Sigmoid colon (tissue), 7 donors: ENCODE data around the gene ARHGEF10L. TPM values are rescaled to one million over a fixed set of nuclear protein-coding genes. Genes with fewer than 3 reads are reported as not detected.

Experiments
- DNase-seq: peaks from one replicate; pipeline ENCODE4 v3.0.0-alpha.2; 2019
- H3K27ac ChIP-seq, 4 donors: fragments of 200-600 bp; sonication (generic); one replicate each; pipeline ENCODE4 v1.5.1; 2016 to 2019; ENCODE audit warnings: mild to moderate bottlenecking in 1 of 4
- H3K27me3 ChIP-seq, 3 donors: fragments of 200-600 bp; sonication (generic); one replicate each; pipeline ENCODE4 v1.5.1; 2019; ENCODE audit warnings: mild to moderate bottlenecking in 1 of 3
- H3K36me3 ChIP-seq, 4 donors: fragments of 200-600 bp; sonication (generic); one replicate each; pipeline ENCODE4 v1.5.1; 2016 to 2019
- H3K4me1 ChIP-seq, 4 donors: fragments of 200-600 bp; sonication (generic); one replicate each; pipeline ENCODE4 v1.5.1; 2017 to 2019
- H3K4me3 ChIP-seq, 4 donors: fragments of 200-600 bp; sonication (generic); one replicate each; pipeline ENCODE4 v1.5.1; 2017 to 2019; ENCODE audit warnings: mild to moderate bottlenecking in 2 of 4, moderate library complexity in 1 of 4
- H3K9me3 ChIP-seq, 4 donors: fragments of 200-600 bp in 3 of 4; sonication (generic) in 3 of 4; one replicate each; pipeline versions ENCODE4 v1.5.1 to v1.6.1; 2013 to 2019
- EP300 ChIP-seq, 4 donors: sonication (generic); formaldehyde crosslinking; IDR thresholded peaks; one replicate each; pipeline ENCODE4 v1.6.1; 2017; ENCODE audit warnings: antibody characterized with exemption in 4 of 4
- POLR2A ChIP-seq, 2 donors: fragments of 450-650 bp; IDR thresholded peaks; one replicate each; pipeline ENCODE4 v1.6.1; 2016; ENCODE audit warnings: antibody characterized with exemption in 2 of 2, mild to moderate bottlenecking in 2 of 2, moderate library complexity in 2 of 2
- POLR2AphosphoS5 ChIP-seq, 4 donors: sonication (generic); formaldehyde crosslinking; IDR thresholded peaks; one replicate each; pipeline ENCODE4 v1.6.1; 2017; ENCODE audit warnings: antibody characterized with exemption in 4 of 4
- WGBS, 2 donors: extraction: QIAGEN DNeasy Blood & Tissue Kit; methylation state at CpG; one replicate each; pipeline ENCODE4 v1.1.7; 2013; 5-methylcytosine and 5-hydroxymethylcytosine counted together
- intact Hi-C: fragments of 100-400 bp; cut with DNase I; formaldehyde crosslinking; loops from one replicate; pipeline ENCODE4 v1.15.1; 2023
- polyA plus RNA-seq, 3 donors: library from polyadenylated mRNA; stranded (reverse); fragments of 200-250 nt; gene quantifications; one replicate each; pipeline ENCODE4 v1.2.3, GENCODE V29; 2013
- total RNA-seq, 4 donors: library from RNA; depleted of rRNA; stranded (reverse); fragments of >200 nt; gene quantifications; one replicate each; pipeline ENCODE4 v1.1.0, GENCODE V29; 2016
- TF ChIP-seq, protein P1 (sequence below), 4 experiments: fragments of 450-650 bp in 3 of 4; fragments of 200-600 bp in 1 of 4; IDR thresholded peaks; one replicate each; pipeline ENCODE4 v1.5.1; 2016 to 2019; ENCODE audit warnings: antibody characterized with exemption in 4 of 4, mild to moderate bottlenecking in 3 of 4, moderate library complexity in 2 of 4
- donor health status: healthy with polysubstance abuse.
- donor health status: Bipolar disorder and iron deficiency.
- donor health status: healthy.

Gene ARHGEF10L
- total and polyA plus RNA-seq, 7 donors, result 25.0 to 76.2 (median 33.0) TPM

DNA sequence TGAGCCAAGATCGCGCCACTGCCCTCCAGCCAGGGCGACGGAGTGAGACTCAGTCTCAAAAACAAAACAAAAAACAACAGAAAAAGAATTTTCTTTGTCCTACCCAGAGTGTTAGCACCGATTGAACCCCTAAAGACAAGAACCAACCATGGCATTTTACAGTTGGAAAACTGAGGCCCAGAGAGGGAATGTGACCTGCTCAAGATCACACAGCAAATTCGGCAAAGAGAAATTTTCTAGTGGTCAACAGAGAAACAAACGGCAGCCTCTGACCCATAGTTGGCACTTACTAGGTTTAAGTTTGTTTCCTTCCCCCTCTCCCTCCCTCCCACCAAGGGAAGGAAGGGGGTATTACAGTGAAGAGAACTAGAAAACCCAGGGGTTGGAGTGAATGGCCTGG is 195.1 kb downstream of the ARHGEF10L start:
- Histone ChIP-seq H3K4me1 (no peaks in the 10 kb centered on the region), H3K4me3 (no peak overlapping the region), H3K27me3 (peaks cover 0 to 10% (median 5%) of the 10 kb centered on the region in 3 donors), H3K27ac (no peak overlapping the region), H3K36me3 (no peaks in the 10 kb centered on the region), H3K9me3 (no peaks in the 10 kb centered on the region)
- intact Hi-C loops, result no loop called here
- WGBS, 2 donors, result 86 to 88% methylated on average over 7 of the region's 7 CpGs
- TF ChIP-seq EP300 (IDR thresholded peaks at IDR 0.05) (no peak), POLR2A (IDR thresholded peaks at IDR 0.05) (no peak), POLR2AphosphoS5 (IDR thresholded peaks at IDR 0.05) (no peak)
- TF ChIP-seq, protein P1, sequence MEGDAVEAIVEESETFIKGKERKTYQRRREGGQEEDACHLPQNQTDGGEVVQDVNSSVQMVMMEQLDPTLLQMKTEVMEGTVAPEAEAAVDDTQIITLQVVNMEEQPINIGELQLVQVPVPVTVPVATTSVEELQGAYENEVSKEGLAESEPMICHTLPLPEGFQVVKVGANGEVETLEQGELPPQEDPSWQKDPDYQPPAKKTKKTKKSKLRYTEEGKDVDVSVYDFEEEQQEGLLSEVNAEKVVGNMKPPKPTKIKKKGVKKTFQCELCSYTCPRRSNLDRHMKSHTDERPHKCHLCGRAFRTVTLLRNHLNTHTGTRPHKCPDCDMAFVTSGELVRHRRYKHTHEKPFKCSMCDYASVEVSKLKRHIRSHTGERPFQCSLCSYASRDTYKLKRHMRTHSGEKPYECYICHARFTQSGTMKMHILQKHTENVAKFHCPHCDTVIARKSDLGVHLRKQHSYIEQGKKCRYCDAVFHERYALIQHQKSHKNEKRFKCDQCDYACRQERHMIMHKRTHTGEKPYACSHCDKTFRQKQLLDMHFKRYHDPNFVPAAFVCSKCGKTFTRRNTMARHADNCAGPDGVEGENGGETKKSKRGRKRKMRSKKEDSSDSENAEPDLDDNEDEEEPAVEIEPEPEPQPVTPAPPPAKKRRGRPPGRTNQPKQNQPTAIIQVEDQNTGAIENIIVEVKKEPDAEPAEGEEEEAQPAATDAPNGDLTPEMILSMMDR (IDR thresholded peaks at IDR 0.05), result no peak
- no peak for DNase-seq

DNA sequence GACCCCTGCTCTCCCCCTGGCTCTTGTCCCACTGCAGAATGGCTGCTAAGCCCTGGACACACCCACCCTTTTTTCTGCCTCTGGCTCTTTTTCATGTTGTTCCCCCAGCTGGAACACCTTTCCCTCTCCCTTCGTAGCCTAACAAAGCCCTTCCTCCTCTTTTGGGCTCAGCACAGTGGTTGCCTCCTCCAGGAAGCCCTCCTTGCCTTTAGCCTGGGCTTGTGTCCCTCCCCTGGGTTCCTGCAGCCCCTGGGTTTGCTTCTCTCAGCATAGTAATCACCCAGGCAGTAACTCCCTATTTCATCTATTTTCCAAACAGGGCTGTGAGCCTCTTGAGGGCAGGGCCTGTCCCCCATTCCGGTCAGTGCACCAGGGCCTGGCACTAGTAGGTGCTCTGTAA is 195.8 kb downstream of the ARHGEF10L start:
- intact Hi-C loops, result no loop called here
- no peaks in the 10 kb centered on the region for H3K9me3 ChIP-seq
- DNase-seq, result no peak
- no peak overlapping the region for H3K4me3 ChIP-seq
- H3K4me1 ChIP-seq, result no peaks in the 10 kb centered on the region
- no peak for TF ChIP-seq POLR2A (IDR thresholded peaks at IDR 0.05)
- no peak for TF ChIP-seq EP300 (IDR thresholded peaks at IDR 0.05)
- WGBS, 2 donors, result 81 to 86% methylated on average over 2 of the region's 2 CpGs
- H3K36me3 ChIP-seq, result no peaks in the 10 kb centered on the region
- peaks cover 0 to 18% (median 12%) of the 10 kb centered on the region in 3 donors for H3K27me3 ChIP-seq
- H3K27ac ChIP-seq, result no peak overlapping the region

DNA sequence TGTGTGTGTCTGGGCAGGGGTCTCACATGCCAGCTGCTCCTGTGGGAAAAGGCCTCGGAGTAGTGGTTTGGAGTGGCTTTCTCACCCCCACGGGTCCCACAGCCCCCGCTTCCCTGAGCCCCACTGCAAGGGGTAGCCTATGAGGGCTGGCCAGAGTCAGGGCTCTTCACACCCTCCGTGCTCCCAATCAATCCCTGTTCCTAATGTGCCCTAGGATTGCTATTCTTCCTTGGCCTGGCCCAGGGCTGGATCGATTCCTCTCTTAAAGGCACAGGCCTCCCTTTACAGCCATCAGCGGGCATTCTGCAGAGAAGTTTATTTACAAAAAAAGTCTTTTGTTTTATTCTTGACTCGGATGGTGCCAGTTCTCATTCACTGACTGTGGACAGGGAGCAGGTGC is 196.3 kb downstream of the ARHGEF10L start:
- H3K27me3 ChIP-seq, result peaks cover 0 to 22% (median 17%) of the 10 kb centered on the region in 3 donors
- intact Hi-C loops, result no loop called here
- 48 to 56% methylated on average over 7 of the region's 7 CpGs for WGBS, 2 donors
- no peak overlapping the region for H3K4me3 ChIP-seq
- TF ChIP-seq POLR2AphosphoS5 (IDR thresholded peaks at IDR 0.05) (no peak), EP300 (IDR thresholded peaks at IDR 0.05) (no peak), POLR2A (IDR thresholded peaks at IDR 0.05) (no peak)
- TF ChIP-seq, protein P1 (IDR thresholded peaks at IDR 0.05), result no peak
- H3K27ac ChIP-seq, result no peak overlapping the region
- no peaks in the 10 kb centered on the region for H3K4me1 ChIP-seq
- H3K9me3 ChIP-seq, result no peaks in the 10 kb centered on the region
- H3K36me3 ChIP-seq, result no peaks in the 10 kb centered on the region
- no peak for DNase-seq

DNA sequence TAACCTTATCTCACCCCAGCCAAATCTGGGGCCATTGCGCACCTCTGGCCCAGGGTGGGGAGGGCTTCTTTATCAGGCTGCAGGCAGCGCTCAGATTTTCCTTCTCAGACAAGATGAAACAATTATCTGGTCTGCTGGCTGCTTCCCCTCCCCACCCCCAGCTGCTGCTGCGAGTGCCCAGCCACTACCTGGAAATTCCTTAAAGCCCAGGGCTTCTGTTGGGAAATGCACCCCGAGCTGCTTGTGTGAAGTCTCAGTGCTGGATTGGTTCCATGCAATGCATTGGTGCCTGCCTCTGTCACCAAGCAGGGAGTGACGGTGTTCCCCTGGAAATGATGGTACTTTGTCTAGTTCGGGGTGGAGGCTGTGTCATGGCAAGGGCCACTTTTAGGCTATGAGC is 197.1 kb downstream of the ARHGEF10L start:
- H3K4me3 ChIP-seq, result no peak overlapping the region
- H3K36me3 ChIP-seq, result no peaks in the 10 kb centered on the region
- no peaks in the 10 kb centered on the region for H3K4me1 ChIP-seq
- no peak for DNase-seq
- peaks cover 0 to 29% (median 25%) of the 10 kb centered on the region in 3 donors for H3K27me3 ChIP-seq
- 68 to 77% methylated on average over 6 of the region's 6 CpGs for WGBS, 2 donors
- intact Hi-C loops, result no loop called here
- no peak for TF ChIP-seq POLR2AphosphoS5 (IDR thresholded peaks at IDR 0.05)
- no peak for TF ChIP-seq EP300 (IDR thresholded peaks at IDR 0.05)
- no peak for TF ChIP-seq POLR2A (IDR thresholded peaks at IDR 0.05)
- TF ChIP-seq, protein P1 (IDR thresholded peaks at IDR 0.05), result no peak
- H3K9me3 ChIP-seq, result no peaks in the 10 kb centered on the region
- H3K27ac ChIP-seq, result no peak overlapping the region

DNA sequence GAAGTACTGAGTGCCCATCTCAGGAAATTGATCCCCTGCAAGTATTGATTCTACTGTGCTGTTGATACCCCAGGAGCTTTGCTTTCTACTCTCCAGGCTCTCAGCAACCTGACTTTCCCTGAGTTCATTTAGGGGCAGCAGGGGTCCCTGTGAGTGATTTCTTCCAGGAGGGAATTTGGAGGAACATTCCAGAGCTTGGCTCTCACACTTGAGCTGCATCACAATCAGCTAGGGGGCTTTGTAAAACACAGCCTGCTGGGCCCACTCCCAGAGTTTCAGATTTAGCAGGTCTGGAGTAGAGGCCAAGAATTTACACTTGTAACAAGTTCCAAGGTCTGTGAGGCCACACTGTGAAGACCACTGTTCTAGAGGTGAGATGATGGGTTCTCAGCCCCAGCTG is 199.6 kb downstream of the ARHGEF10L start:
- no peaks in the 10 kb centered on the region for H3K36me3 ChIP-seq
- peaks cover 0 to 33% (median 26%) of the 10 kb centered on the region in 3 donors for H3K27me3 ChIP-seq
- no peaks in the 10 kb centered on the region for H3K9me3 ChIP-seq
- H3K4me1 ChIP-seq, result peaks cover 0 to 4% (median 0%) of the 10 kb centered on the region in 4 donors
- no peak overlapping the region for H3K27ac ChIP-seq
- intact Hi-C loops, result no loop called here
- DNase-seq, result no peak
- TF ChIP-seq EP300 (IDR thresholded peaks at IDR 0.05) (no peak), POLR2AphosphoS5 (IDR thresholded peaks at IDR 0.05) (no peak), POLR2A (IDR thresholded peaks at IDR 0.05) (no peak)
- TF ChIP-seq, protein P1 (IDR thresholded peaks at IDR 0.05), result no peak
- H3K4me3 ChIP-seq, result no peak overlapping the region
